SH-SY5Y (cell line): ENCODE data around the gene CEP350.

Source experiments
- GATA2 ChIP-seq: IDR thresholded peaks from 2 replicates; pipeline ENCODE4 v1.6.1; 2011; ENCODE audit warnings: mild to moderate bottlenecking, low read depth, low read length
- GATA3 ChIP-seq: IDR thresholded peaks from 2 replicates; pipeline ENCODE4 v1.6.1; 2011; ENCODE audit warnings: low read depth, mild to moderate bottlenecking, low read length, moderate library complexity

- TF ChIP-seq GATA2, result no peak
- TF ChIP-seq GATA3, result no peak
Measured at GRCh38 chr1:179938752-179939151, 15.9 kb upstream of the CEP350 start.
